Activated naive CD4-positive, alpha-beta T cell treated with anti-CD3 and anti-CD28 coated beads, Interleukin-2, amount 10 ng/mL, durations not matched to agents 7 days and 5 days (primary cell): ENCODE measurements around the gene GCLC.
A peak's percentile ranks its signal among the peaks of the same experiment; 100 is the strongest.
"Not testable (repeated sequence)": the region's sequence is repeated elsewhere in the genome, so short reads cannot be mapped to it uniquely, and the experiment has no call there.

ENCODE experiments used
- CTCF ChIA-PET: fragments of 350-600 bp; sonication (Branson Sonifier 250); formaldehyde crosslinking; loops from one replicate; lab custom pipeline; 2021; ENCODE audit warnings: antibody characterized with exemption; lab: Charles Lee
- DNase-seq: peaks from one replicate; pipeline ENCODE4 v3.0.0-alpha.2; 2020
- H3K27ac Mint-ChIP-seq: one replicate; pipeline ENCODE4 v1.8.0; 2021; ENCODE audit warnings: mild to moderate bottlenecking, moderate library complexity, mixed read lengths
- H3K27me3 Mint-ChIP-seq: one replicate; pipeline ENCODE4 v1.8.0; 2021; ENCODE audit warnings: mild to moderate bottlenecking, mixed read lengths
- H3K36me3 Mint-ChIP-seq: one replicate; pipeline ENCODE4 v1.8.0; 2021; ENCODE audit warnings: mixed read lengths
- H3K4me1 Mint-ChIP-seq: one replicate; pipeline ENCODE4 v1.8.0; 2021; ENCODE audit warnings: mixed read lengths
- H3K4me3 Mint-ChIP-seq: one replicate; pipeline ENCODE4 v1.8.0; 2021; ENCODE audit warnings: mild to moderate bottlenecking, moderate library complexity, mixed read lengths
- H3K9me3 Mint-ChIP-seq: one replicate; pipeline ENCODE4 v1.8.0; 2021; ENCODE audit warnings: mixed read lengths

Gene GCLC

GRCh38 chr6:53578371-53578770 is 33.5 kb upstream of the GCLC start:
- H3K9me3 Mint-ChIP-seq, result no peaks in the 10 kb centered on the region
- H3K27ac Mint-ChIP-seq, result no peak overlapping the region
- H3K27me3 Mint-ChIP-seq, result peaks cover 3% of the 10 kb centered on the region
- CTCF ChIA-PET, result interaction anchor here (0.6 kb wide), 1 partner anchor 19 kb away, joined by 3 read pairs; no protein-coding TSS in a partner anchor
- no peaks in the 10 kb centered on the region for H3K36me3 Mint-ChIP-seq
- no peak overlapping the region for H3K4me3 Mint-ChIP-seq
- no peak for DNase-seq
- H3K4me1 Mint-ChIP-seq, result peaks cover 9% of the 10 kb centered on the region

GRCh38 chr6:53573299-53573698 is 28.4 kb upstream of the GCLC start:
- DNase-seq, result no peak
- Mint-ChIP-seq H3K4me1 (no peaks in the 10 kb centered on the region), H3K27ac (no peak overlapping the region), H3K36me3 (no peaks in the 10 kb centered on the region), H3K4me3 (no peak overlapping the region), H3K27me3 (peaks cover 5% of the 10 kb centered on the region), H3K9me3 (no peaks in the 10 kb centered on the region)
- CTCF ChIA-PET, result no interaction called here

DNA sequence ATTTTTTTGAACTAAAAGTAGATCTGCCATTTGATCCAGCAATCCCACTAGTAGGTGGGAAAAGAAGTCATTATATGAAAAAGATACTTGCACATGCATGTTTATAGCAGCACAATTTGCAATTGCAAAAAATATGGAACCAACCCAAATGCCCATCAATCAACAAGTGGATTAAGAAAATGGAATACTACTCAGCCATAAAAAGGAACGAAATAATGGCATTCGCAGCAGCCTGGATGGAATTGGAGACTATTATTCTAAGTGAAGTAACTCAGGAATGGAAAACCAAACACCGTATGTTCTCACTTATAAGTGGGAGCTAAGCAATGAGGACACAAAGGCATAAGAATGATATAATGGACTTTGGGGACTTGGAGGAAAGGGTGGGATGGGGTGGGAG is 27.5 kb upstream of the GCLC start:
- DNase-seq, H3K27ac Mint-ChIP-seq, H3K4me1 Mint-ChIP-seq, H3K27me3 Mint-ChIP-seq, H3K9me3 Mint-ChIP-seq, CTCF ChIA-PET, H3K36me3 Mint-ChIP-seq, H3K4me3 Mint-ChIP-seq: not testable (repeated sequence)

- no peak overlapping the region for H3K4me3 Mint-ChIP-seq
- CTCF ChIA-PET, result interaction anchor here (0.7 kb wide), 1 partner anchor 161 kb away, joined by 3 read pairs; no protein-coding TSS in a partner anchor
- no peaks in the 10 kb centered on the region for H3K36me3 Mint-ChIP-seq
- no peak for DNase-seq
- H3K4me1 Mint-ChIP-seq, result no peaks in the 10 kb centered on the region
- H3K9me3 Mint-ChIP-seq, result no peaks in the 10 kb centered on the region
- peaks cover 8% of the 10 kb centered on the region for H3K27me3 Mint-ChIP-seq
- no peak overlapping the region for H3K27ac Mint-ChIP-seq
Measured at GRCh38 chr6:53568776-53569616, 24.1 kb upstream of the GCLC start.

- no peaks in the 10 kb centered on the region for H3K9me3 Mint-ChIP-seq
- CTCF ChIA-PET, result no interaction called here
- no peak overlapping the region for H3K27ac Mint-ChIP-seq
- no peak overlapping the region for H3K4me3 Mint-ChIP-seq
- H3K36me3 Mint-ChIP-seq, result no peaks in the 10 kb centered on the region
- no peaks in the 10 kb centered on the region for H3K4me1 Mint-ChIP-seq
- DNase-seq, result no peak
- peaks cover 3% of the 10 kb centered on the region for H3K27me3 Mint-ChIP-seq
Measured at GRCh38 chr6:53567701-53568100, 22.8 kb upstream of the GCLC start.

GRCh38 chr6:53566755-53567154 is 21.9 kb upstream of the GCLC start:
- Mint-ChIP-seq H3K4me3 (no peak overlapping the region), H3K9me3 (no peaks in the 10 kb centered on the region), H3K27me3 (peaks cover 3% of the 10 kb centered on the region), H3K36me3 (no peaks in the 10 kb centered on the region), H3K4me1 (no peaks in the 10 kb centered on the region), H3K27ac (no peak overlapping the region)
- no peak for DNase-seq
- CTCF ChIA-PET, result no interaction called here

- CTCF ChIA-PET, result no interaction called here
- Mint-ChIP-seq H3K4me3 (no peak overlapping the region), H3K27me3 (peaks cover 3% of the 10 kb centered on the region), H3K27ac (no peak overlapping the region), H3K9me3 (no peaks in the 10 kb centered on the region), H3K4me1 (no peaks in the 10 kb centered on the region), H3K36me3 (no peaks in the 10 kb centered on the region)
- no peak for DNase-seq
Measured at GRCh38 chr6:53565886-53566285, 21.0 kb upstream of the GCLC start.

DNA sequence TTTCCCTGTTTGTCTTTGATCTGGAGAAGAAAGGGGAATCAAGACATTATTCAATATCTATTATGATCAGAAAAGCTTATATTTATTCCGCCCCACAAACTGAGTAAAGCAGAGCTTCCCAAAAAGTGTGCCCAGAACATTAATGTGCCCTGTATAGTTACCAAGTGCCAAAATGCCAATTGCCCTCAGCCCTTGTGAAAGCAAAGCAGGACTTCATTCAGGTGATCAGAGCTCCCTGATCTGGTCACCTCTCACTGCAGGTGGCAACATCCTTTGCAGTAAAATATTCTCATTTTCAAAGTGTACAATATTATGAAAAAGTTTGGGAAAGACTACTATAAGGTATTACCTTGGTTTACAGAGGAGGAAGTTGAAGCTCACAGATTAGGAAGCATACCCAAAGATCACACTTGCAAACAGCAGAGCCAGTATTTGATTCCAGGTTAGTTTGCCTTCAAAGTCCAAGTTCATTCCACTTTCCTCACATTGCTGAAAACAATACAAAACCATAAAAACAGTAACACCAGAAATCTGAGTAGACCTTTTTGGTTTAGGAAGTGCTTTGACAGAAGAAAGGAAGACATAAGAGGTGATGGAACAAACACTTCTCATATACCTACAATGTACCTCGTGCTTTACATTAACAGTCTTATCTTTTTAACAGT is 19.6 kb upstream of the GCLC start:
- no peak overlapping the region for H3K27ac Mint-ChIP-seq
- H3K36me3 Mint-ChIP-seq, result peaks cover 2% of the 10 kb centered on the region
- H3K27me3 Mint-ChIP-seq, result peaks cover 3% of the 10 kb centered on the region
- CTCF ChIA-PET, result interaction anchor here (1.1 kb wide), 1 partner anchor 24 kb away, joined by 4 read pairs; no protein-coding TSS in a partner anchor
- DNase-seq, result no peak
- H3K4me3 Mint-ChIP-seq, result no peak overlapping the region
- H3K9me3 Mint-ChIP-seq, result peaks cover 2% of the 10 kb centered on the region
- H3K4me1 Mint-ChIP-seq, result no peaks in the 10 kb centered on the region

DNA sequence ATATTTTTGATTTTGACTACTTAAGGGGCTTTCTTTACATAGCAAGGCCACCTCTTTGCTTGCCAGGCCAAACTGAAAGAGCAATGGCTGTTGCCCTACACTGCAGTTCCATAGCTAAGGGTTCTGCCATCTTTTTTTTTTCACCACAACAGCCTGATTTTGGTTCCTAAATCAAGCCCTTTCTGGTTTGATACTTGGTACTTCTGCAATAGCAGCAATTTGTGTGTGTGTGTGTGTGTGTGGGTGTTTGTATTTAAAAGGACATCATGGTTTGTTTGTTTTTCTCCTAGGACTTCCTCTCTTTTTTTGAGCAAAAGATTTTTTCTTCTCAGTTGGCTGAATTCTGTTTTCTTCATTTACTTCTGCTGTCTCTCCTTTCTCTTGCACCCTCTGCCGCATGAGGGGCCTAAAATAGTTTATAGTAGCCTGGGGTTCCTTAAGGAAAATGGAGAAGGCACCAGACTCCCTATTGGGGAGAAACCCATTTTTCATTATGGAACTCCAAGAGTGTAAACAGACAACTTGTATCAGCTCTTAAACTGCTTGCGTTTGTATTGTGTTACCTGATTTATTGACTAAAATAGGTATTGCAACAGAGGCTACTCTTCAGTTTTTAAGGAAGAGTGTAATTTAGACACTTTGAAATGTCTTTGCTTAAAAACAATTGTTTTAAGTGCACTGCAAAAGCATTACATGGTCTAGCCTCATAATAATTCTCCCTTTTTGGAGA is 12.2 kb upstream of the GCLC start:
- DNase-seq, result no peak
- H3K4me1 Mint-ChIP-seq, result no peaks in the 10 kb centered on the region
- CTCF ChIA-PET, result interaction anchor here (0.7 kb wide), 1 partner anchor 146 kb away, joined by 3 read pairs; no protein-coding TSS in a partner anchor
- peaks cover 2% of the 10 kb centered on the region for H3K36me3 Mint-ChIP-seq
- H3K27me3 Mint-ChIP-seq, result peaks cover 16% of the 10 kb centered on the region
- peaks cover 16% of the 10 kb centered on the region for H3K9me3 Mint-ChIP-seq
- no peak overlapping the region for H3K27ac Mint-ChIP-seq
- no peak overlapping the region for H3K4me3 Mint-ChIP-seq

GRCh38 chr6:53553600-53553999 is 8.7 kb upstream of the GCLC start:
- H3K27ac Mint-ChIP-seq, H3K36me3 Mint-ChIP-seq, DNase-seq, H3K9me3 Mint-ChIP-seq, H3K4me3 Mint-ChIP-seq, CTCF ChIA-PET, H3K4me1 Mint-ChIP-seq: not testable (repeated sequence)
- H3K27me3 Mint-ChIP-seq, result peaks cover 16% of the 10 kb centered on the region

- DNase-seq, H3K4me3 Mint-ChIP-seq, H3K27ac Mint-ChIP-seq, CTCF ChIA-PET, H3K9me3 Mint-ChIP-seq, H3K36me3 Mint-ChIP-seq: not testable (repeated sequence)
- H3K4me1 Mint-ChIP-seq, result peaks cover 17% of the 10 kb centered on the region
- peaks cover 24% of the 10 kb centered on the region for H3K27me3 Mint-ChIP-seq
Measured at GRCh38 chr6:53551681-53552080, 6.8 kb upstream of the GCLC start.

DNA sequence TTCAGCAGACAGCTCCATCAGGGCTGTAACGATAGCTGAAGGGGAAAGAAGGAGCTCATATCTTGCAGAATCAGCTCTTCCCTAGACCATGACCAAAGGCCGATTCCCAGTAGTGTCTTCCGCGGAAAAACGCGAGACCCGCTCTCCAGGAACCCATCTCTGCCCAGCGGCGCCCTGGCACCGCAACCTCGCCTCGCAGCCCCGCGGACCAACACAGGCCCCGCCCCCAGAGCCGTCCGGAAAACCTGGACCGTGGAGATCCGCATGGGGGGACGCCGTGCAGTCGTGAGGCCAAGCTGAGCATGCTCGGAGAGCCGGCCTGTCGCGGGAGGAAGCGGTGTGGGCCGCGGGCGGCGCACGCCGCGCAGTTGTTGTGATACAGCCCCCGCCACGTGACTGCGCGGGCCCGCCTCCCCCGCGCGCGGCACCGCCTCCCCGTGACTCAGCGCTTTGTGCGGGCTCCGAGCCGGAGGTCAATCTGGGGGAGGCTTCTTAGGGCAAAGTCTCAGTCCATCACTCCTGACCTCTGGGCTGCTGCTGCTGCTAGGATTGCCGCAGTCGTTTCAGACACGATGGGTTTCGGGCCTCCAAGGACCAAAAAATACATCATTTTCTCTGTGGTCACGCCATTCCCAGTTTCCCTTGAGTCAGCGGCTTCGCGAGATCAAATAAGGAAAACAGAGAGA is 3.1 kb upstream of the GCLC start:
- H3K27me3 Mint-ChIP-seq, result peaks cover 28% of the 10 kb centered on the region
- H3K9me3 Mint-ChIP-seq, result no peaks in the 10 kb centered on the region
- peak overlapping the region; percentile 64 for H3K27ac Mint-ChIP-seq
- H3K4me1 Mint-ChIP-seq, result peaks cover 44% of the 10 kb centered on the region
- no peaks in the 10 kb centered on the region for H3K36me3 Mint-ChIP-seq
- DNase-seq, result peak; percentile 96
- peak overlapping the region; percentile 72 for H3K4me3 Mint-ChIP-seq
- CTCF ChIA-PET, result interaction anchor here (1.0 to 2.4 kb wide), 5 partner anchors 10 to 171 kb away, joined by 3 to 22 read pairs (median 4); no protein-coding TSS in a partner anchor

- Mint-ChIP-seq H3K4me3 (peak overlapping the region; percentile 72), H3K27me3 (peaks cover 27% of the 10 kb centered on the region), H3K9me3 (no peaks in the 10 kb centered on the region), H3K4me1 (peaks cover 48% of the 10 kb centered on the region), H3K36me3 (no peaks in the 10 kb centered on the region), H3K27ac (peak overlapping the region; percentile 16)
- CTCF ChIA-PET, result interaction anchor here (1.0 to 2.4 kb wide), 5 partner anchors 9 to 172 kb away, joined by 3 to 22 read pairs (median 4); no protein-coding TSS in a partner anchor
- peak; percentile 21 for DNase-seq
Measured at GRCh38 chr6:53547166-53547810, 2.4 kb upstream of the GCLC start.
